Activated CD4-positive, alpha-beta memory T cell treated with anti-CD3 and anti-CD28 coated beads for 36 hours (primary cell): ENCODE measurements around the gene TRIM34. TPM values are rescaled to one million over a fixed set of nuclear protein-coding genes. Genes with fewer than 3 reads are reported as not detected.
"Not testable (repeated sequence)": the region's sequence is repeated elsewhere in the genome, so short reads cannot be mapped to it uniquely, and the experiment has no call there.

ENCODE experiments used
- CTCF ChIA-PET: fragments of 350-600 bp; sonication (Branson Sonifier 250); formaldehyde crosslinking; loops from one replicate; lab custom pipeline; 2021; ENCODE audit warnings: antibody characterized with exemption, inconsistent platforms; lab: Charles Lee
- POLR2A ChIA-PET: fragments of 350-600 bp; sonication (Branson Sonifier 250); formaldehyde crosslinking; loops from one replicate; lab custom pipeline; 2021; ENCODE audit warnings: antibody characterized with exemption; lab: Charles Lee
- DNase-seq: peaks from one replicate; pipeline ENCODE4 v3.0.0-alpha.2; 2020
- H3K27ac Mint-ChIP-seq: one replicate; pipeline ENCODE4 v1.8.0; 2021; ENCODE audit warnings: mixed read lengths
- H3K27me3 Mint-ChIP-seq: one replicate; pipeline ENCODE4 v1.8.0; 2021; ENCODE audit warnings: mixed read lengths
- H3K36me3 Mint-ChIP-seq: one replicate; pipeline ENCODE4 v1.8.0; 2021; ENCODE audit warnings: mixed read lengths
- H3K4me1 Mint-ChIP-seq: one replicate; pipeline ENCODE4 v1.8.0; 2021; ENCODE audit warnings: low read depth, mixed read lengths
- H3K4me3 Mint-ChIP-seq: one replicate; pipeline ENCODE4 v1.8.0; 2021; ENCODE audit warnings: mild to moderate bottlenecking, mixed read lengths
- H3K9me3 Mint-ChIP-seq: one replicate; pipeline ENCODE4 v1.8.0; 2021; ENCODE audit warnings: mixed read lengths
- intact Hi-C: fragments of 100-400 bp; cut with micrococcal nuclease; formaldehyde crosslinking; loops from one replicate; pipeline ENCODE4 v1.15.1; 2023
- total RNA-seq, 2 experiments: library from RNA; stranded (reverse); gene quantifications; one replicate each; pipeline ENCODE4 v1.2.3, GENCODE V29; 2021

Gene TRIM34
- total RNA-seq, 2 experiments from 2014 or later = 9.6 to 11.9 TPM

DNA sequence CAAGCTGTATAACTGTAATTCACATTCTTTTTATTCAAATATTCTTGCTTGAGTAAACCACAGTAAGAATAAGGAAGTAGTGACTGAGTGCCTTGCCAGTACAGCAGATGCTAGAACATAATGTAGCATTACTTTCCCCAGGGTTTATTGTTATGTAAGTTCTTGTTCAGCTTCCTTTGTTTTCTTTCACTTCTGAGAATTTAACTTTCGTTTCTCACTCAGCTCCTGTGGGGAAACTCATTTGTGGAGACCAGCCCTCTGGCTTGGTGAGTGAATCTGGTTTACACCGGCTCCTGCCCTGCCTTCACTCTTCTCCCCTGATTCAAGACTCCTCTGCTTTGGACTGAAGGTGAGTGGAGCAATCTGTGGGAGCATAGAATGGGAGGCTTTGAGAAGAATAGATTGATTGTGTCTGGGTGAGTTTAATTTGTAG lies 64.8 kb downstream of the TRIM34 start, which contains the start of gene TRIM22:
Gene TRIM22 (plus strand): TSS at position 240 of the 433 bp plus-strand sequence. CDS start 6,443 bp downstream, outside the sequence.
- H3K4me1 Mint-ChIP-seq = peaks cover 43% of the 10 kb centered on the region

DNA sequence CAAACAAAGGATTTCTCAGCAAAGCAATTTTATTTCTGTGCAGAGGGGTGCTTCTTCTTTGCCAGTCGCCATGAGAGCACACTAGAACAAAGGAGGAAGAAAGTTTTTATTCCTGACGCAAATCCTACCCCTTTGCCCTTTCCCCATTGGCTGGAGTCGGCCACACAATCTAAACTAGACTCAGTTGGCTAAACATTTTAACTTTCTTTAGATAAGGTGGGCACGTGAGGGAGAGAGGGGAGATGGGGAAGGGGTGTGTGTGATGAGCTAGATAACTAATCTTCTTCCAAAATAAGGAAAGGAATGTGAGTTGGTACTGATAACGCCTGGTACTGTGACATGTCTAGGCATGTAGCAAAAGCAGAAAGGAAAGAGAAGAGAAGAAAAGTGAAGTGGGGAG lies 65.4 kb downstream of the TRIM34 start:
- Mint-ChIP-seq H3K9me3 (no peaks in the 10 kb centered on the region), H3K4me3 (peak overlapping the region; percentile 89), H3K4me1 (peaks cover 46% of the 10 kb centered on the region), H3K27me3 (no peaks in the 10 kb centered on the region), H3K27ac (peak overlapping the region; percentile 92), H3K36me3 (peaks cover 8% of the 10 kb centered on the region)
- DNase-seq = no peak
- POLR2A ChIA-PET = interaction anchor here (0.5 to 1.4 kb wide), 4 partner anchors 8 to 1055 kb away, joined by 3 to 5 read pairs (median 3); no protein-coding TSS in a partner anchor
- CTCF ChIA-PET = interaction anchor here (1.1 kb wide), 1 partner anchor 90 kb away, joined by 4 read pairs; no protein-coding TSS in a partner anchor
- intact Hi-C loops = loop anchor here (5.0 kb wide), 1 partner anchor 1057 kb away; no protein-coding TSS in a partner anchor

More for the DNA sequence above, 64.8 kb downstream of the TRIM34 start, which contains the start of gene TRIM22:
- ChIA-PET POLR2A (interaction anchor here (1.1 to 1.4 kb wide), 2 partner anchors 8 to 11 kb away, joined by 3 read pairs; no protein-coding TSS in a partner anchor), CTCF (interaction anchor here (1.1 kb wide), 1 partner anchor 90 kb away, joined by 4 read pairs; no protein-coding TSS in a partner anchor)
- H3K27ac Mint-ChIP-seq = peak within 1 kb of the TSS; percentile 92
- intact Hi-C loops = loop anchor here (1.0 to 10.0 kb wide), 5 partner anchors 65 to 1985 kb away; partner anchors contain the start of genes CNGA4, CYB5R2, FHIP1B and TRIM68
- H3K36me3 Mint-ChIP-seq = peaks cover 6% of the 10 kb centered on the region
- no peaks in the 10 kb centered on the region for H3K27me3 Mint-ChIP-seq
- peak within 1 kb of the TSS; percentile 89 for H3K4me3 Mint-ChIP-seq
- H3K9me3 Mint-ChIP-seq = no peaks in the 10 kb centered on the region
- peak; percentile 76 for DNase-seq

DNA sequence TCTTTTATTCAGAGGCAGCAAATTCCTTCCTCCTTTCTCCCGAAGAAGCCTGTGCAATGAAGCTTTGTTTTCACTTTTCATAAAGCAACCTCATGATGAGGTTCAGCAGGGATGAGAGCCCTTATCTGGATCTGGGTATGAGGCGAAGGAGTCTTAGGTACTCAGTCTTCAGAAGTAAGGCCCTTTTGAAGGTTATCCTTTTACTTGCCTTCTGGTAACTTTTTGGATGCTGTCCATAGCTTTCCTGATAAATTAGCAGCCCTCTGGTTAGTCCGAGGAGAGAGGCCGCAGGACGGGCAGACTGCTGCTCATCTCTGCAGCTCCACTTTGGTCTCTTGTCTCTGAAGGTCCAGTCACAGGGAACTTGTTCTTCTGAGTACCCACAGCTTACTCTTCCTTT lies 65.9 kb downstream of the TRIM34 start:
- peak overlapping the region; percentile 92 for H3K27ac Mint-ChIP-seq
- H3K4me1 Mint-ChIP-seq = peaks cover 47% of the 10 kb centered on the region
- DNase-seq = no peak
- no peaks in the 10 kb centered on the region for H3K9me3 Mint-ChIP-seq
- intact Hi-C loops = loop anchor here (5.0 kb wide), 1 partner anchor 1057 kb away; no protein-coding TSS in a partner anchor
- POLR2A ChIA-PET = interaction anchor here (0.5 to 1.1 kb wide), 4 partner anchors 10 to 1055 kb away, joined by 3 to 5 read pairs (median 3); no protein-coding TSS in a partner anchor
- H3K27me3 Mint-ChIP-seq = no peaks in the 10 kb centered on the region
- H3K4me3 Mint-ChIP-seq = peak overlapping the region; percentile 89
- H3K36me3 Mint-ChIP-seq = peaks cover 8% of the 10 kb centered on the region
- CTCF ChIA-PET = no interaction called here

DNA sequence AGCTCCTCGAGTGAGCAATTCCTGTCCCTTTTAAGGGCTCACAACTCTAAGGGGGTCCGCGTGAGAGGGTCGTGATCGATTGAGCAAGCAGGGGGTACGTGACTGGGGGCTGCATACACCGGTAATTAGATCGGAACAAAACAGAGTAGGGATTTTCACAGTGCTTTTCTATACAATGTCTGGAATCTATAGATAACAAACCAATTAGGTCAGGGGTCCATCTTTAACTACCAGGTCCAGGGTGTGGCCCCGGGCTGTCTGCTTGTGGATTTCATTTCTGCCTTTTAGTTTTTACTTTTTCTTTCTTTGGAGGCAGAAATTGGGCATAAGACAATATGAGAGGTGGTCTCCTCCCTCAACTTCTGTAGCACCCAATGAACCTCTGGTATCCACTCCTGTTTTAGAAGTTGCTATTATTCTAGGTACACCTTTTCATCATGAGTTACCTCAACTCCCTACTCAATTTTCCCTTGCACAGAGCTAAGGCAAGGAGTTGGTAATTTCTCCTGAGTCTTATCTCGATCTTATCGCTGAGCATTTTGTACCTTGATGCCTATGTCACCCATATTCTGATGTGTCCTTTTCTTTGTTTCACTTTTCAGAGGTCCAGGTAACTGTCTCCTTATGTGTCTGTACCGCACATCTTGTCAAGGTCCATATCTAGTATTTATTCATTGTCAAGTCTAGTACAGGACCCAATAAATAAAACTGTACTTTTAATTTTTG lies 66.6 kb downstream of the TRIM34 start:
- CTCF ChIA-PET = interaction anchor here (0.6 kb wide), 1 partner anchor 1096 kb away, joined by 3 read pairs; no protein-coding TSS in a partner anchor
- peak overlapping the region; percentile 92 for H3K27ac Mint-ChIP-seq
- H3K27me3 Mint-ChIP-seq, H3K9me3 Mint-ChIP-seq, DNase-seq: not testable (repeated sequence)
- intact Hi-C loops = loop anchor here (5.0 kb wide), 1 partner anchor 1056 kb away; no protein-coding TSS in a partner anchor
- POLR2A ChIA-PET = interaction anchor here (1.1 kb wide), 1 partner anchor 10 kb away, joined by 3 read pairs; no protein-coding TSS in a partner anchor
- peak overlapping the region; percentile 89 for H3K4me3 Mint-ChIP-seq
- H3K4me1 Mint-ChIP-seq = peaks cover 51% of the 10 kb centered on the region
- H3K36me3 Mint-ChIP-seq = peaks cover 11% of the 10 kb centered on the region

DNA sequence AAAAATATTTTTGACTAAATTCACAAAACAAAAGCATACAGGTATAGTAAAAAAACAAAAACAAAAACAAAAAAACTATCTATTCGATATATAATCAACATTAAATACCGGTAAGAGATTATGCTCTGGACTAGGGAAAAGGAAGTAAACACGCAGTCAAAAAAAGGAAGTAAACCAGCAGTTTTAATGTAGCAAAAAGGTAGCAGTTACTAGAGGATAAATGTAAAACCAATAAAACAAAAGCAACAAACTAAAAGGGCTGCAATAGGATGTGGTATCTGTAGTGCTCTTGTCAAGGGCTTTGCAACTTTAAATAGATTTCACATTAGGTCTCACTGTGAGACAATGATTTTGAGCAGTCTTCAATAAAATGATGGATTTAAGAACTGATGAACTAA lies 67.2 kb downstream of the TRIM34 start:
- Mint-ChIP-seq H3K9me3 (no peaks in the 10 kb centered on the region), H3K27me3 (no peaks in the 10 kb centered on the region), H3K4me3 (peak overlapping the region; percentile 89), H3K36me3 (peaks cover 17% of the 10 kb centered on the region), H3K4me1 (peaks cover 56% of the 10 kb centered on the region), H3K27ac (peak overlapping the region; percentile 92)
- CTCF ChIA-PET = interaction anchor here (0.6 kb wide), 1 partner anchor 1097 kb away, joined by 3 read pairs; no protein-coding TSS in a partner anchor
- DNase-seq = no peak
- intact Hi-C loops = loop anchor here (5.0 kb wide), 1 partner anchor 1055 kb away; no protein-coding TSS in a partner anchor
- POLR2A ChIA-PET = interaction anchor here (1.1 kb wide), 1 partner anchor 9 kb away, joined by 3 read pairs; no protein-coding TSS in a partner anchor

Other genes with a start within 250 kb of the TRIM34 start
- gene OR51M1, start 241.2 kb upstream of the TRIM34 start, total RNA-seq = not detected
- not detected for gene OR51Q1, start 202.9 kb upstream of the TRIM34 start, total RNA-seq
- not detected for gene OR51I1, start 183.5 kb upstream of the TRIM34 start, total RNA-seq
- gene OR51I2, start 175.7 kb upstream of the TRIM34 start, total RNA-seq = not detected
- not detected for gene OR52D1, start 136.3 kb upstream of the TRIM34 start, total RNA-seq
- not detected for gene UBQLN3, start 115.0 kb upstream of the TRIM34 start, total RNA-seq
- gene UBQLNL, start 108.3 kb upstream of the TRIM34 start, total RNA-seq = under 1 TPM in 1 of 2 experiments, not detected in 1; 0.17 TPM
- gene OR52H1, start 76.5 kb upstream of the TRIM34 start, total RNA-seq = not detected
- gene OR52B6, start 44.1 kb upstream of the TRIM34 start, total RNA-seq = not detected
- under 1 TPM; 0.74 to 0.97 TPM for gene TRIM6, start 28.4 kb upstream of the TRIM34 start, total RNA-seq
- gene TRIM5, start 60.1 kb downstream of the TRIM34 start, total RNA-seq = 10 to 100 TPM; 18.9 to 21.0 TPM
- gene TRIM22, start 64.8 kb downstream of the TRIM34 start, total RNA-seq = 100 to 1,000 TPM in 1 of 2 experiments, 10 to 100 TPM in 1; 98.5 to 104 TPM
- gene OR56B1, start 111.4 kb downstream of the TRIM34 start, total RNA-seq = under 1 TPM; 0.12 to 0.19 TPM
- under 1 TPM; 0.29 to 0.62 TPM for gene OR52N4, start 129.2 kb downstream of the TRIM34 start, total RNA-seq
- not detected for gene OR52N5, start 158.4 kb downstream of the TRIM34 start, total RNA-seq
- not detected for gene OR52N1, start 166.3 kb downstream of the TRIM34 start, total RNA-seq
- not detected for gene OR52N2, start 183.9 kb downstream of the TRIM34 start, total RNA-seq
- gene OR52E6, start 216.9 kb downstream of the TRIM34 start, total RNA-seq = not detected
- gene OR52E8, start 232.7 kb downstream of the TRIM34 start, total RNA-seq = not detected